HFF-Myc (cell line): ENCODE data around the gene CBARP.

ENCODE experiments used
- DNase-seq: peaks from one replicate; pipeline ENCODE4 v3.0.0-alpha.2; 2011; ENCODE audit warnings: low read depth; ENCODE audit errors: extremely low read depth
- H3K4me3 ChIP-seq: replicated peaks from 2 replicates; pipeline ENCODE4 v1.5.1; 2011; ENCODE audit warnings: low read depth, mild to moderate bottlenecking, control low read depth, low read length
- CTCF ChIP-seq: IDR thresholded peaks from 2 replicates; pipeline ENCODE4 v1.5.1; 2012; ENCODE audit warnings: mild to moderate bottlenecking, low read depth, low read length, control low read depth; ENCODE audit errors: missing control alignments

CBARP gene

GRCh38 chr19:1234051-1234954, 3.5 kb downstream of the CBARP start:
- DNase-seq: no peak
- no peak for TF ChIP-seq CTCF
- no peak overlapping the region for H3K4me3 ChIP-seq

GRCh38 chr19:1233115-1233667, 4.6 kb downstream of the CBARP start:
- TF ChIP-seq CTCF: no peak
- no peak for DNase-seq
- H3K4me3 ChIP-seq: no peak overlapping the region

- no peak for DNase-seq
Observed at GRCh38 chr19:1232652-1233072, 5.1 kb downstream of the CBARP start.

GRCh38 chr19:1231729-1232637, 5.8 kb downstream of the CBARP start:
- DNase-seq: no peak

More at GRCh38 chr19:1232652-1233072, 5.1 kb downstream of the CBARP start:
- TF ChIP-seq CTCF: no peak
- no peak overlapping the region for H3K4me3 ChIP-seq

GRCh38 chr19:1230783-1231489, 6.9 kb downstream of the CBARP start:
- TF ChIP-seq CTCF: no peak
- DNase-seq: no peak
- H3K4me3 ChIP-seq: no peak overlapping the region

More at GRCh38 chr19:1231729-1232637, 5.8 kb downstream of the CBARP start:
- H3K4me3 ChIP-seq: no peak overlapping the region
- TF ChIP-seq CTCF: no peak
